ENCODE data around the gene ADRB2.
"Not testable (repeated sequence)": the region's sequence is repeated elsewhere in the genome, so short reads cannot be mapped to it uniquely, and the experiment has no call there.

The ADRB2 gene

DNA sequence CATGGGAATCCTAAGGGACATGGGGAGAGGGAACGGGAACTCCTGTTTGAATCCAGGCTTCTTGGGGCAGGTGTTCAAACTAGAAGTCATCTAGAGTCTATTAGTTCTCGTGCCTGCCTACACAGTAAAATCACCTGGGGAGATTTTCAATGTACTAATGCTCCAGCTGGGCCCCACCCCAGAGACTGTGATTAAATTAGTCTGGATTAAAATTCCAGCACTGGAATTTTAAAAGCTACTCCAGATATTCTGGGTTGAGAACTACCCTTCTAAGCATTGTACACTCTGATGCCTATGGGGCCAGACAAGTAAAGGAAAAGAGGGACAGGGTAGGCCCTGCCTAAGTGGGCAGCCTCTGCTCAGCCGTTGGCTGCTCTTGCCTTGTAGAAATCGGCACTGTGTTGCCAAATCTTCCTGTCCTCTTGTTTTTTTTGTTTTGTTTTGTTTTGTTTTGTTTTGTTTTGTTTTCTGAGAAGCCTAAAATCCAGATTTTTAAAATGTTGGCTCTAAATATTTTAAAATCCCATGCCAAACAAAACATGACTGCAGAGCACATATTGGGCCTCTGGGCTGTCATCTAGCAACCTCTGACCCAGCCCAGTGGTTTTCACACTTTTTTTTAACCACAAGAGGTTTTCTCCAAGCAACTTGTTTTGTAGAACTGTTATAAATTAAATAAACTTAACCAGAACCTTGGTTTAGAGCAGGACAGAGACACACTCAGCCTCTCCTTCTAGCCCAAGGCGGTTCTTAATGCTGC is 29.0 kb downstream of the ADRB2 start:
- DNase-seq (ENCODE audit: low read depth in 3 of 3, low spot score in 1 of 3) = no peak

DNA sequence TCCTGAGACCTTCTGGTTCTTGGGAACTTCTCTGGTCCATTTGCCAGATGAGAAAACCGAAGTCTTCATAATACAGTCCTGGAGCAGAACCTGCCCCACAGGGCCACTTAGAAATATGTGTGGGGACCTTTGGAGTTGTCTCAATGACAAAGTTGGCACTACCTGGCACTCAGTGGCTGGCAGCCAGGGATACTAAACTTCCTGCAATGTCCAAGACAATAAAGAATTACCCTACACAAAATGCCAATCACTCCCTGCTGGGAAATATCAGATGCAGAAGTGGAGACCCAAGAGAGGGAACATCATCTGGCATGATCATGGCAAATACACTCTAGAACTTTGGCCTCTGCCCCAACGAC is 29.6 kb downstream of the ADRB2 start:
- DNase-seq (ENCODE audit: low read depth in 3 of 3, low spot score in 1 of 3) = no peak

DNA sequence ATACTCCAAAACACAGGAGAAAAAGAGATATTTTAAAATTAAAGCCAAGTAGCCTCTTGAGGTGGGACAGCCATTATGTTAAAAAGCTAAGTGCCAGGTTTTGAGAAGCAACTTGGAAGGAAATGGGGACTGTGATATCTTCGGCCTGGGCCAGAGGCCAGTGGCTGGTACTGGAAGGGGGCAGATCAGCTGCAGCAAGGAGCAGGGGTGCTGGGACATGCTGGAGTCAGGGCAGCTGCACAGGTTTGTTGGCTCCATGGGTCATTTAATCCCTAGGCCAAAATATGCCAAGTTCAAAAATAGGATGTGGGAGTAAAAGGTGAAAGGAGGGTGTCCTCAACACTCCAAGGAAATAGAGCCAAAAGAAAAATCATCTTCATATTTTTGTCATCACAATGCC is 30.0 kb downstream of the ADRB2 start:
- no peak for DNase-seq (ENCODE audit: low read depth in 3 of 3, low spot score in 1 of 3)

DNA sequence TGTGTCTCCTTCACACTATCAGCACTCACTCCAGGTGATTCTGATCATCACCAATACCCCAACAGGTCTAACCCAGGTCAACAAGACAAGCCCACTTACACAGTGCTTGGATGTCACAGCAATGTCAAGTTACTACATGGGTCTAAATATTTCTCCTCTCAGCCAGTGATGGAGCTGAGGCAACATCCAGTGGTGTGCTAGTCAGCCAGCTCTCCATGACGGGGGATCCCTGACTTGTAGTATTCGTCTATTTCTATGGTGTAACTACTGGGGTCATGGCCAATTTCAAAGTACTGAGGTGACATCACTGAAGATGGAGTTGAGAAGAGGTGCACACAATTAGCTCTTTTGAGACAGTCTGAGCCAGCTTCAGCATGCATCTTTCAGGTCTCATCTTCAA is 31.1 kb downstream of the ADRB2 start:
- no peak for DNase-seq (ENCODE audit: low read depth in 3 of 3, low spot score in 1 of 3)

DNA sequence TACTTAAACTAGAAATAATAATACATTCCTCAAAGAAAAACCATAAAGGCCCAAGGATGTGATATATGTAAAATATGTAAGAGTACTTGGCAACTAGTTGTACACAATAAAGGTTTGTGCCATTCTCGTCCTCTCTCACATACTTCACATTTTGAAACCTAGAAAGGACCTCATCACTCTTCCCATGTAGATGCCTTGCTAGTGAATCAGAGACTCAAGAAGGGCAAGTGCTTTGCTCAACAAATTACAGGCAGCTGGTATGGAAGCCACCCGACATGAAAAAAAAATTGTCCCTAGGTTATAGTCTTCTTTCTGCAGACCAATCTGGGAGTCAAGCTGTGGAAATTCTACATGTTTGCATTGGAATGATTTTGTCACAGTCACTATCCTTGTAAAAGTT is 31.7 kb downstream of the ADRB2 start:
- no peak for DNase-seq (ENCODE audit: low read depth in 3 of 3, low spot score in 1 of 3)

DNA sequence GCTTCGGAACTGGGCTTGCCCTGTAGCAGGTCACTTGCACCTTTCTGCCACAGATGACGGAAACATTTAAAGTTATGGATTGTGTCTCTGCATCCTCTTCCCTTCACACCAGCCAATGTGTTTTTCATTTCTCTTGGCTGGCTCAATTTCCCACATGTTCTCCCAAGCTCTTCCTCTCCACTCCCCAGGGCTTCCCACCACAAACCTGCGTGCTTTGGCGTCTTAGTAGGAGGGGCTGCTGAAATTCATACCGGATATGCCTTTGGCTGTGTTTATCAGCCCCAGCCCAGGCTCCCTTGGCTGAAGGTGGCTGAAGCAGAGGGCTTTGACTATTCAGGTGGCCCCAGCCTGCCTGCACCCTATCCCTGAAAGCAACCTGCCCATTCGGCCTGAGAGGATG is 32.1 kb downstream of the ADRB2 start:
- no peak for DNase-seq (ENCODE audit: low read depth in 3 of 3, low spot score in 1 of 3)

DNA sequence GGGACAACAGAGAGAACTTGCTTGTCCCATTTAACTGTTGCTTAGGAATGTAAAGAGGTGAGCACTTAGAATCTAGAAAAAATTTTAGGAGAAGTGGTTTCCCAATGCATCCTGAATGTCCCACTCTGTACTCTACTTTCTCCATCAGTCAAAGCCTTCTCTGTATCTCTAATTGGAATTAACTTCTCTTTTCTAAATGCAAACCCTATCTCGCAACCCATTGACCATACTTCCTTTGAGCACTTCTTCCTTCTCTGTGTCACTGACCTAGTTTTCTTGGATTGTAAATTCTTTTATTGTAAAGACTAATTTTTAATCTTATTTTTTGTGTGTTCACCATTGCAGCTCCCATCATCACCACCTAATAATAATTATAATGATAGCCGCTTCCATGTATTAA is 33.3 kb downstream of the ADRB2 start:
- no peak for DNase-seq (ENCODE audit: low read depth in 3 of 3, low spot score in 1 of 3)

DNA sequence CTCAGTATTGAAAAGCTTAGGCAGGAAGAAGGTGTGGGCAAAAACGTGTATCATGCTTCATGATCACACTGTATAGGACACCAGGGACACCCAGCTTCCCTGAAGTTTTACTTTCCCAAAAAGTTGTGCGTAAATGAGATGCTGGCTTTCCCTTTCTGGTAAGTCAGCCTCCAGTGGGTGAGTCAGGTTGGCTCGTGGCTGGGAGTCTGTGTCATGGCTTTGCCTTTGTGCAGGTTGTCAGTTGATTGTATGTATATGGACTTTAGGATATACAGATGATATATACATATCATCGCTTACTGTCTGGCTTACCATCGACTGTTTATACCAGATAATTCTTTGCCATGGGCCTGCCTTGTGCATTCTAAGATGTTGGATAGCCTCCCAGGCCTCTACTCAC is 34.2 kb downstream of the ADRB2 start:
- DNase-seq (ENCODE audit: low read depth in 3 of 3, low spot score in 1 of 3) = no peak

DNA sequence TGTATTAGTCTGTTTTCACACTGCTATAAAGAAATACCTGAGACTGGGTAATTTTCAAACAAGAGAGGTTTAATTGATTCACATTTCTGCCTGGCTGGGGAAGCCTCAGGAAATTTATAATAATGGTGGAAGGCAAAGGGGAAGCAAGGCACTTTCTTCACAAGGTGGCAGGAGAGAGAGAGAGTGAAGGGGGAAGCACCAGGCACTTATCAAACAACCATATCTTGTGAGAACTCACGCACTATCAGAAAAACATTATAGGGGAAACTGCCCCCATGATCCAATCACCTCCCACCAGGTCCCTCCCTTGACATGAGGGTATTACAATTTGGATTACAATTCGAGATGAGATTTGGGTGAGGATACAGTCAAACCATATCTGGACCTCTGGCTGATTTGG is 34.7 kb downstream of the ADRB2 start:
- no peak for DNase-seq (ENCODE audit: low read depth in 3 of 3, low spot score in 1 of 3)

DNA sequence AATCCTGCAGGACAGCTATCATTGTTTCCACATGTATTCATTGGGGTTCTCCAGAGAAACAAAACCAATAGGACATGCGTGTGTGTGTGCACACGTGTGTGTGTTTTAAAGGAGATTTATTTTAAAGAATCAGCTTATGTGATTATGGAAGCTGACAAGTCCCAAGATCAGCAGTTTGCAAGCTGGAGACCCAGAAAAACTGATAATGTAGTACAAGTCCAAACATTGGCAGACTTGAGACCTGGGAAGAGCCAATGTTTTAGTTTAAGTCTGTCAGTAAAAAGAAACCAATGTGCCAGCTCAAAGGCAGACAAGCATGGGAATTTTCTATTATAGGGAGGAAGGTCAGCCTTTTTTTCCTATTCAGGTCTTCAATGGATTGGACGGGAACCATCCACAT is 35.3 kb downstream of the ADRB2 start:
- DNase-seq (ENCODE audit: low read depth in 3 of 3, low spot score in 1 of 3) = no peak

DNA sequence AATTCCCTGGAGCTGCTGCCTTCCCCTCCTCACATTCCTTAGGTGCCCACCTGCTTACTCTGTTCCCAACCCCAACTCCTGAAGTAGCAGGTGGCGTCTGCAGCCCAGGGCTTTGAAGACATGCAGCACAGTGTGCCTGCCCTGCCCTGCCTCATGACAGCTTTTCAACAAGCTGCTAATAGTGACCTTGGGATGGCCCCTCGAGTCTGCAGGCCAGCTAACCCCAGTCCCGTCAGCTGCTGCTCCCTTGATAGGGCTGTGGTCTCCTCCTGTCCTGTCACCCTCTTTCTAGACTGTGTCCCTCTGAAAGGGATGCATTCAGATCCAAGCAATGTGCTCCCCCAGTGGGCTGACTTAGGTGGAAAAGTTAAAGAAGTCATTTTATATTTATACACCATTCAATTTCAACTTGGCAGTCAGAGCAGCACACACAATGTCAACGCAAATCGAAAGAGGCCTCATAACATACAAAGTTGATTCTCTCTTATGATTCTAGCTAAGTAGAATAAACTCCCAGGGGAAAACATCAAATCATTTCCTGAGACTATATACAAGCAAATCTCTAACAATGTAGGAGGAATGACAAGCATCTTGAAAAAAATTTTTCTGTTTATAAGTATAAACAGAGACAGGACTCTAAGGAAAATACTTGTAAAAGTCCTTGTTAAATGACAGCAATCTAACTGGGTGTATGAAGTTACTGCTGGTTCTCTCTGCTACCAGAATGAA is 37.9 kb downstream of the ADRB2 start:
- no peak for DNase-seq (ENCODE audit: low read depth in 3 of 3, low spot score in 1 of 3)

DNA sequence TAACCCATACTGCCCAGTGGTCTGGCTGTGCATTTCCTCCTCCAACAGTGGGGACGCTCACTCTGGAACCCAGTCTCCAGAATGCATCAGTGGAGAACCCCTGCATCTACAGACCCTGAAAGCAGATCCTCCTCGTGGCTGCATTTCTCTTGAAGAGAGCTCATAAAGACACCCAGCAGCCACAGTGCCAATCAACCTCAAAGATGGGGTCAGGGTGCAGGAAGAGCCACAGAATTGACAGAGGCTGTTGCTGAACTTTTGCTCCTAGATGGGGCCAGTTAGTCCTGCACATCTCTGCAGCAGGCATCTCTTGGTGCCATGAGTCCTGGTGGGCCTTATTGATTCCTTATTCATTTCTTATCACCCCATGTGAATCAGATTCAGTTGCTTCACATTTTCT is 39.6 kb downstream of the ADRB2 start:
- DNase-seq (ENCODE audit: low read depth in 3 of 3, low spot score in 1 of 3) = no peak

DNA sequence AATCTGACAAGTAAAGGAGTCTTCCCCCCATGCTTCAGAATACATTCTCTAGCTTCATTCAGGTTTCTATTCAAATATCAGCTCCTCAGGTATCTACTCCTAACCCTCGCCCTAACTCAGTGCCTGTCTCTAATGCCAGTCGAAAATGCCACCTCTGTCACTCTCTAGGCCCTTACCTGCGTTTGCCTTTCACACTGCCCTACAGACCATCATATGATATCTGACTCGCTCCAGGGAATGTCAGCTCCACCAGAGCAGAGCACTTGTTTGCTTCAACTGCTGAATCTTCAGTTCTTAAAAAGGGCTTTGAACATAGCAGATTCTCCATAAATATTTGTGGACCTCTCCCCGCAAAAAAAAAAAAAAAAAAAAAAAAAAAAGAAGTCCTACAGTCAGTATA is 46.7 kb downstream of the ADRB2 start:
- DNase-seq (ENCODE audit: low read depth in 3 of 3, low spot score in 1 of 3) = no peak

DNA sequence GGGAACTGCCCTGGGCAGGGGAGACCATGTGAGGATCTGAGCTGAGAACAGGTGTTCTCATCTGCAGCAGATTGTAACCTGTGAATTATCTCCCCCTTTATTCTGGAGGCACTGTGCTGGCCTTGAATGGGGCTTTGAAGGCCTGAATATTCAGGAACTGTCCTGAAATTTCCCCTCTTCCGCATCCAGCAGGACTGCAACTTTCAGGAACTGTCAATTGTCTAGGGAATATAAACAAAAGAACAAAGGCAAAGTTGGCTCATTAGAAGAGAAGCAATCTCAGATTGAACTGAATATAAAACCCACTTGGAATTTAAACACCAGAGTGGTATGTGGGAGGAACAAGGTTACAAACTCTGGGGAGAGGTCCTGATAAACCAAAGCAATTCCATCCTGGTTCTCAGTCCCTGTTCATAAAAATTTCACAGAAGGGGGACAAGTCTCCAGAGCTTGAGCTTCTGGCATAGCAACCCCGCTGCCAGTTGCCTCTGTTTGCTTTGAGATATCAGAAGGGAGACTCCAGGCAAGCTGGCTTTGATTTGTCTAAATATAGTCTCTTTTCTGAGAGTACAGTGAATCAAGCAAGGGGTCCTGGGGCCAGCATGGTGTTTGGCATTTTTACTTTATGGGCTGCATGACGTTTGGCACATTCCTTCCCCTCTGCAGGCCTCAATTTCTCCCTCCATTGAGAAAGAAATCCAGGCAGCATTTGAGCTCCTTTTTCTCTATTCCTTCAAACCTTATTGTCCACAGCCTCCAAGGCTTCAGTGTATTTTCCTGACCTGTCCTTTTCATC is 47.5 kb downstream of the ADRB2 start:
- no peak for DNase-seq (ENCODE audit: low read depth in 3 of 3, low spot score in 1 of 3)

DNA sequence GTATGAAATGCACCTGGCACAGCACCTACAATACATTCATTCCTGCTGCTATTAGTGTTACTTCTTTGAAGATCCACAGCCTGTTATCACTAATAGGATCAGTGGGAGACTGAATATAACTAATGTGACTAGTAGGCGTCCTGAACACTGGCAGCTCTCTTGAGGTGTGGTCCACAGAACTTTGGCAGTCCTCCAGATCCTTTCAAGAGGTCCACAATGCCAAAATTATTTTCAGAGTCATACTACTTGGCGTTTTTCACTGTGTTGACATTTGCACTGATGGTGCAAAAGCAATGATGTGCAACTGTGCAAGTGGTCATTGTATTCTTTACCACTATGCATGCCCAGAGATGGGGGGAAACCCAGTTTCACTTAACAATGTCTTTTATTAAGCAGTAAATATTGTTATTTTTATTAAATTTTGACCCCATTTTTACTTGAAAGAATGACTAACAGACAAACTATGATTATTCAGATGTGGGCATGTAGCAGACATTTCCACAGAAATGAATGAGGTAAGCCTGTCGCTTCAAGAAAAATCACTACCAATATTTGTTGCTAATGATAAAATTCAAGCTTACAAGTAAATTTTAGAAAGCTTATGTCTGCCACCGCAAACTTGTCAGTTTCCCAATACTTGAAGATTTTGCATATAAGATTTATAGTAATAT is 48.9 kb downstream of the ADRB2 start:
- DNase-seq (ENCODE audit: low read depth in 3 of 3, low spot score in 1 of 3) = no peak

DNA sequence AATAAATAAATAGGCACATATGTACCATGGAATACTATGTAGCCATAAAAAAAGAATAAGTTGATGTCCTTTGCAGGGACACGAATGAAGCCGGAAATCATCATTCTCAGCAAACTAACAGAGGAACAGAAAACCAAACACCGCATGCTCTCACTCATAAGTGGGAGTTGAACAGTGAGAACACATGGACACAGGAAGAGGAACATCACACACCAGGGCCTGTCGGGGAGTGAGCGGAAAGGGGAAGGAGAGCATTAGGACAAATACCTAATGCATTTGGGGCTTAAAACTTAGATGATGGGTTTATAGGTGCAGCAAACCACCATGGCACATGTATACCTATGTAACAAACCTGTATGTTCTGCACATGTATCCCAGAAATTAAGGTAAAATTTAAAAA is 51.0 kb downstream of the ADRB2 start:
- DNase-seq (ENCODE audit: low read depth in 3 of 3, low spot score in 1 of 3) = not testable (repeated sequence)
